Natural killer cell (primary cell): ENCODE data around the gene MFAP3L. TPM values are rescaled to one million over a fixed set of nuclear protein-coding genes. Genes with fewer than 3 reads are reported as not detected.

Experiments
- ATAC-seq, 3 donors: fragments of 150-1000 bp in 2 of 3; fragments of 200-7000 bp in 1 of 3; cut with Tn5 transposase; 1 replicate in 1 of 3; 2 replicates in 2 of 3; pipeline ENCODE4 v1.10.0; 2021; ENCODE audit warnings: mild to moderate bottlenecking in 2 of 3, moderate library complexity in 2 of 3
- DNase-seq, 2 donors: peaks; one replicate each; pipeline versions ENCODE4 v3.0.0 to v3.0.0-alpha.2; 2013 to 2021; ENCODE audit warnings: mixed read lengths in 1 of 2
- H3K27ac ChIP-seq: one replicate; pipeline ENCODE4 v1.5.1; 2013; ENCODE audit warnings: mild to moderate bottlenecking, low read length
- H3K27me3 ChIP-seq: one replicate; pipeline ENCODE4 v1.6.1; 2013; ENCODE audit warnings: low read length; ENCODE audit not compliant: control insufficient read depth, insufficient read depth
- H3K36me3 ChIP-seq: one replicate; pipeline ENCODE4 v1.6.1; 2013; ENCODE audit warnings: low read length; ENCODE audit not compliant: control insufficient read depth, insufficient read depth
- H3K4me1 ChIP-seq: one replicate; pipeline ENCODE4 v1.6.1; 2013; ENCODE audit warnings: low read length; ENCODE audit not compliant: control insufficient read depth, insufficient read depth
- H3K4me3 ChIP-seq: one replicate; pipeline ENCODE4 v1.5.1; 2013; ENCODE audit warnings: low read length
- H3K9me3 ChIP-seq: one replicate; pipeline ENCODE4 v1.6.1; 2013; ENCODE audit warnings: low read length; ENCODE audit not compliant: control insufficient read depth, insufficient read depth
- H3K27ac Mint-ChIP-seq, 2 donors: one replicate each; pipeline ENCODE4 v1.8.0; 2022; ENCODE audit warnings: mild to moderate bottlenecking in 2 of 2, mixed read lengths in 2 of 2, moderate library complexity in 1 of 2
- H3K27me3 Mint-ChIP-seq, 2 donors: one replicate each; pipeline ENCODE4 v1.8.0; 2022; ENCODE audit warnings: low read depth in 2 of 2, mixed read lengths in 2 of 2
- H3K36me3 Mint-ChIP-seq: one replicate; pipeline ENCODE4 v1.8.0; 2022; ENCODE audit warnings: mixed read lengths
- H3K4me1 Mint-ChIP-seq, 2 donors: one replicate each; pipeline ENCODE4 v1.8.0; 2022; ENCODE audit warnings: mixed read lengths in 2 of 2
- H3K4me3 Mint-ChIP-seq: one replicate; pipeline ENCODE4 v1.8.0; 2022; ENCODE audit warnings: mild to moderate bottlenecking, moderate library complexity, mixed read lengths
- H3K9me3 Mint-ChIP-seq, 2 donors: one replicate each; pipeline ENCODE4 v1.8.0; 2022; ENCODE audit warnings: mixed read lengths in 2 of 2
- CTCF ChIP-seq: fragments of 200-600 bp; IDR thresholded peaks from one replicate; pipeline ENCODE4 v1.8.0; 2022; ENCODE audit warnings: antibody characterized with exemption
- WGBS: methylation state at CpG from one replicate; pipeline ENCODE4 v1.1.7; 2013; ENCODE audit warnings: missing lambda C conversion rate; ENCODE audit not compliant: insufficient coverage; 5-methylcytosine and 5-hydroxymethylcytosine counted together
- intact Hi-C: fragments of 100-400 bp; cut with micrococcal nuclease; formaldehyde crosslinking; loops from one replicate; pipeline ENCODE4 v1.14.2; 2022
- total RNA-seq, 4 donors: library from RNA; stranded (reverse); fragments of 120-200 nt in 1 of 4; gene quantifications; one replicate each; pipeline versions ENCODE4 v1.2.3 to v1.2.4, GENCODE V29; 2013 to 2022

Gene MFAP3L
- total RNA-seq, 3 donors from 2014 or later (not counting 1 experiment from before 2014, with no cell fraction given): 2.8 to 5.6 (median 5.4) TPM

GRCh38 chr4:170017252-170017651 is 8.9 kb downstream of the MFAP3L start:
- Mint-ChIP-seq H3K27ac (no peak overlapping the region), H3K4me3 (no peak overlapping the region), H3K27me3 (peaks cover 4 to 9% of the 10 kb centered on the region in 2 donors), H3K36me3 (no peaks in the 10 kb centered on the region), H3K4me1 (no peaks in the 10 kb centered on the region), H3K9me3 (no peaks in the 10 kb centered on the region)
- TF ChIP-seq CTCF: no peak
- Histone ChIP-seq H3K4me3 (no peak overlapping the region), H3K9me3 (no peaks in the 10 kb centered on the region), H3K4me1 (no peaks in the 10 kb centered on the region), H3K27ac (no peak overlapping the region), H3K27me3 (no peaks in the 10 kb centered on the region), H3K36me3 (no peaks in the 10 kb centered on the region)
- DNase-seq (no peak), ATAC-seq (no peak)
- WGBS: 65% methylated on average over 3 of the region's 3 CpGs
- intact Hi-C loops: no loop called here

- ATAC-seq (no peak), DNase-seq (no peak)
- Mint-ChIP-seq H3K27me3 (peaks cover 0 to 9% of the 10 kb centered on the region in 2 donors), H3K4me1 (no peaks in the 10 kb centered on the region), H3K27ac (no peak overlapping the region), H3K9me3 (no peaks in the 10 kb centered on the region), H3K36me3 (no peaks in the 10 kb centered on the region), H3K4me3 (no peak overlapping the region)
- Histone ChIP-seq H3K4me3 (no peak overlapping the region), H3K4me1 (no peaks in the 10 kb centered on the region), H3K27ac (no peak overlapping the region), H3K36me3 (no peaks in the 10 kb centered on the region), H3K9me3 (no peaks in the 10 kb centered on the region), H3K27me3 (no peaks in the 10 kb centered on the region)
- TF ChIP-seq CTCF: no peak
- intact Hi-C loops: no loop called here
- 93% methylated on average over 4 of the region's 4 CpGs for WGBS
These were observed 10.9 kb downstream of the MFAP3L start for GRCh38 chr4:170015285-170015684.

- Histone ChIP-seq H3K4me1 (no peaks in the 10 kb centered on the region), H3K27me3 (no peaks in the 10 kb centered on the region), H3K9me3 (no peaks in the 10 kb centered on the region), H3K4me3 (no peak overlapping the region), H3K27ac (no peak overlapping the region), H3K36me3 (no peaks in the 10 kb centered on the region)
- Mint-ChIP-seq H3K9me3 (no peaks in the 10 kb centered on the region), H3K27me3 (peaks cover 0 to 9% of the 10 kb centered on the region in 2 donors), H3K27ac (no peak overlapping the region), H3K36me3 (no peaks in the 10 kb centered on the region), H3K4me1 (no peaks in the 10 kb centered on the region), H3K4me3 (no peak overlapping the region)
- ATAC-seq (no peak), DNase-seq (no peak)
- 73% methylated on average over 5 of the region's 6 CpGs for WGBS
- TF ChIP-seq CTCF: no peak
- intact Hi-C loops: no loop called here
These were observed 11.7 kb downstream of the MFAP3L start for GRCh38 chr4:170014359-170015011.

GRCh38 chr4:170012629-170012958 is 13.6 kb downstream of the MFAP3L start:
- no peak for ATAC-seq
- intact Hi-C loops: no loop called here
- no peaks in the 10 kb centered on the region for H3K27me3 ChIP-seq
- no peaks in the 10 kb centered on the region for H3K36me3 ChIP-seq
- H3K27ac ChIP-seq: no peak overlapping the region
- TF ChIP-seq CTCF: no peak
- no peak overlapping the region for H3K4me3 ChIP-seq
- H3K4me1 ChIP-seq: peaks cover 3% of the 10 kb centered on the region
- peaks cover 9 to 13% of the 10 kb centered on the region in 2 donors for H3K4me1 Mint-ChIP-seq
- H3K9me3 Mint-ChIP-seq: no peaks in the 10 kb centered on the region
- H3K36me3 Mint-ChIP-seq: no peaks in the 10 kb centered on the region
- no peak overlapping the region for H3K27ac Mint-ChIP-seq
- H3K9me3 ChIP-seq: no peaks in the 10 kb centered on the region
- DNase-seq: no peak
- 100% methylated on average over 1 of the region's 2 CpGs for WGBS
- no peak overlapping the region for H3K4me3 Mint-ChIP-seq
- H3K27me3 Mint-ChIP-seq: peaks cover 0 to 9% of the 10 kb centered on the region in 2 donors
